ENCODE measurements around the gene MYO1H. TPM values are rescaled to one million over a fixed set of nuclear protein-coding genes. Genes with fewer than 3 reads are reported as not detected.

Gene MYO1H
- total RNA-seq, 1 donor from 2014 or later, result not detected

DNA sequence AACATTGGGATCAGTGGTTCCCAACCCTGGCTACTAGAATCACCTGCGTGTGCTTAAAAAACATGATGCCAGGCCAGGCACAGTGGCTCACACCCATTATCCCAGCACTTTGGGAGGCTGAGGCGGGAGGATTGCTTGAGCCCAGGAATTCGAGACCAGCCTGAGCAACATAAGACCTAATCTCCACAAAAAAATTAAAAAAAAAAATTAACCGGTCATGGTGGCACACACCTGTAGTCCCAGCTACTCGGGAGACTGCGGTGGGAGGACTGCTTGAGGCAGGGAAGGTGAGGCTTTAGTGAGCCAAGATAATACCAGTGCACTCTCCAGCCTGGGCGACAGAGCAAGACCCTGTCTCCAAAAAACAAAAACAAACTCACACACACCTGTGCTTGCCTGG, 127.4 kb downstream of the MYO1H start:
- peaks cover 62% of the 10 kb centered on the region for H4K20me1 ChIP-seq (ENCODE audit: low read depth)
- H3K79me2 ChIP-seq (ENCODE audit: low read depth), result peaks cover 95% of the 10 kb centered on the region
- no peak overlapping the region for H2AFZ ChIP-seq (replicated peaks)
- no peaks in the 10 kb centered on the region for H3K36me3 ChIP-seq
- no peak overlapping the region for H3K4me2 ChIP-seq
- TF ChIP-seq, protein P1, sequence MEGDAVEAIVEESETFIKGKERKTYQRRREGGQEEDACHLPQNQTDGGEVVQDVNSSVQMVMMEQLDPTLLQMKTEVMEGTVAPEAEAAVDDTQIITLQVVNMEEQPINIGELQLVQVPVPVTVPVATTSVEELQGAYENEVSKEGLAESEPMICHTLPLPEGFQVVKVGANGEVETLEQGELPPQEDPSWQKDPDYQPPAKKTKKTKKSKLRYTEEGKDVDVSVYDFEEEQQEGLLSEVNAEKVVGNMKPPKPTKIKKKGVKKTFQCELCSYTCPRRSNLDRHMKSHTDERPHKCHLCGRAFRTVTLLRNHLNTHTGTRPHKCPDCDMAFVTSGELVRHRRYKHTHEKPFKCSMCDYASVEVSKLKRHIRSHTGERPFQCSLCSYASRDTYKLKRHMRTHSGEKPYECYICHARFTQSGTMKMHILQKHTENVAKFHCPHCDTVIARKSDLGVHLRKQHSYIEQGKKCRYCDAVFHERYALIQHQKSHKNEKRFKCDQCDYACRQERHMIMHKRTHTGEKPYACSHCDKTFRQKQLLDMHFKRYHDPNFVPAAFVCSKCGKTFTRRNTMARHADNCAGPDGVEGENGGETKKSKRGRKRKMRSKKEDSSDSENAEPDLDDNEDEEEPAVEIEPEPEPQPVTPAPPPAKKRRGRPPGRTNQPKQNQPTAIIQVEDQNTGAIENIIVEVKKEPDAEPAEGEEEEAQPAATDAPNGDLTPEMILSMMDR (IDR thresholded peaks at IDR 0.05), result no peak
- no peak for TF ChIP-seq EZH2phosphoT487 (IDR thresholded peaks at IDR 0.05)
- H3K4me3 Mint-ChIP-seq, result peak overlapping the region; percentile 95
- H3K27me3 Mint-ChIP-seq (ENCODE audit: insufficient read depth, low read depth), result peaks cover 5% of the 10 kb centered on the region
- H3K27me3 ChIP-seq, result no peaks in the 10 kb centered on the region
- no peak overlapping the region for H3K4me3 ChIP-seq
- DNase-seq (ENCODE audit: low spot score), result no peak
- peaks cover 36% of the 10 kb centered on the region for H3K4me1 Mint-ChIP-seq
- no peaks in the 10 kb centered on the region for H3F3A ChIP-seq (ENCODE audit: low read depth)
- H3K36me3 Mint-ChIP-seq, result peaks cover 2% of the 10 kb centered on the region
- no peaks in the 10 kb centered on the region for H3K9me3 ChIP-seq (ENCODE audit: low read depth)
- no peak overlapping the region for H3K27ac ChIP-seq
- no peak overlapping the region for H3K9ac ChIP-seq
- peaks cover 14% of the 10 kb centered on the region for H3K4me1 ChIP-seq
- H3K9me3 Mint-ChIP-seq, result no peaks in the 10 kb centered on the region
- no peak overlapping the region for H3K27ac Mint-ChIP-seq

DNA sequence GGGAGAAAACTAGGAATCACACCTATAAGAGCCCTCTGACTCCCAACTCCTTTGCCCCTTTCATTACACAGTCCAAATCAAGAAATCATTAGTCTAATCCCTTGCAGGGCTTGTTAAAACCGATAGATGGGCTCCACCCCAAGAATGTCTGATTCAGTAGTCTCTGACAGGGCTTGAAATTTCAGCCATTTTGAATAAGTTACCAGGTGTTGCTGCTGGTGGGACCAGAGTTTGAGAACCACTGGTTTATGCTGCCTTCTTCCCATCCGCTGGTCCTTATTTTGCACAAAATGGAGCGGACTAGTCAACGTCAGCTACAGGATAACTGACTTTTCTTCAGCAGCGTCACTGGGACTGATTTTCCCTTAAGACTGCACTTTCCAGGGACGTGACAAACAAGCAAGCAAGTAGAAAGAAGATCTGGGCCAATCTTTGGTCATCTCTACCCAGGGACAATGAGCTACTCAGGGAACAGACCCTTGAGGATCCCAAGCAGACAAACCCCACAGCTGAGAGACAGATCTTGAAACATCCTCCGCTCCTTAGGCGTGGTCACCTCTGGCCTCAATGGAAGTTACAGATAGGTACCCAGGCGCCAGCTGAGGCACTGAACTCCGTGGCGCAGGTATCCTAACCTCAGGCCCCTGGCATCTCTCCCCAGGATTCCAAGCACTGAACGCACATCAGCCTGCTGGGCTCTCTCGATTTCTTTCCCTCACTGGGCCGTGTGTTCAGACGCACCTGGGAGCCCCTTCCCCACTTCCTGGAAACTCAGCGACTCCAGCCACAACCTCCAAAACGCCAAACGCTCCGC, 128.5 kb downstream of the MYO1H start:
- Histone ChIP-seq H3K27ac (no peak overlapping the region), H3K79me2 (ENCODE audit: low read depth) (peaks cover 86% of the 10 kb centered on the region), H3K4me3 (peak overlapping the region; percentile 95), H3K4me1 (peaks cover 14% of the 10 kb centered on the region), H4K20me1 (ENCODE audit: low read depth) (peaks cover 51% of the 10 kb centered on the region), H3K4me2 (peak overlapping the region; percentile 99), H3F3A (ENCODE audit: low read depth) (no peaks in the 10 kb centered on the region), H3K9me3 (ENCODE audit: low read depth) (no peaks in the 10 kb centered on the region), H3K36me3 (no peaks in the 10 kb centered on the region), H3K9ac (peak overlapping the region; percentile 97), H3K27me3 (no peaks in the 10 kb centered on the region), H2AFZ (replicated peaks) (peak overlapping the region; percentile 100)
- no peak for TF ChIP-seq EZH2phosphoT487 (IDR thresholded peaks at IDR 0.05)
- Mint-ChIP-seq H3K36me3 (no peaks in the 10 kb centered on the region), H3K4me1 (peaks cover 31% of the 10 kb centered on the region), H3K27ac (peak overlapping the region; percentile 100), H3K27me3 (ENCODE audit: insufficient read depth, low read depth) (peaks cover 5% of the 10 kb centered on the region), H3K9me3 (no peaks in the 10 kb centered on the region), H3K4me3 (peak overlapping the region; percentile 95)
- peak; percentile 24 for DNase-seq (ENCODE audit: low spot score)

DNA sequence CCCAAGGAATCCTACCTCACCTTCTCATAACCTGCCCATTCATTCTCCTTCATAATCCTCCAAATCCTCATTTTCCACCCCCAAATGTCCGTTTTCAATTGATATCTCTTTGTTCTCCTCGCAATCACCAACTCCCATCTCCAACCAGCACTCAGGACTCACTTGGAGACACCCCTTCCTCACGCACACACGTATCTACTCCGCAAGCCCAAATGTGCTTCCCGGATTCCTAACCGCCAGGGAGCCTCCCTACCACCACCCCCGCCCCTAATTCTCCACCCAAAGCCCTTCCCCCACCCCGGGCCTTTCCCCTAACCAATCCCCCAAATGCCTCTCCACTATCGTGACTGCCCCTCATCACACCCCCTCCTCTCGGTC, 129.1 kb downstream of the MYO1H start:
- peaks cover 45% of the 10 kb centered on the region for H4K20me1 ChIP-seq (ENCODE audit: low read depth)
- H2AFZ ChIP-seq (replicated peaks), result peak overlapping the region; percentile 100
- Mint-ChIP-seq H3K36me3 (no peaks in the 10 kb centered on the region), H3K27ac (peak overlapping the region; percentile 100), H3K27me3 (ENCODE audit: insufficient read depth, low read depth) (peaks cover 5% of the 10 kb centered on the region), H3K9me3 (no peaks in the 10 kb centered on the region), H3K4me1 (peaks cover 31% of the 10 kb centered on the region), H3K4me3 (peak overlapping the region; percentile 95)
- peaks cover 80% of the 10 kb centered on the region for H3K79me2 ChIP-seq (ENCODE audit: low read depth)
- H3K27me3 ChIP-seq, result no peaks in the 10 kb centered on the region
- no peak for TF ChIP-seq EZH2phosphoT487 (IDR thresholded peaks at IDR 0.05)
- TF ChIP-seq, protein P1 (IDR thresholded peaks at IDR 0.05), result no peak
- TF ChIP-seq EZH2 (IDR thresholded peaks at IDR 0.05), result no peak
- H3K27ac ChIP-seq, result peak overlapping the region; percentile 96
- no peaks in the 10 kb centered on the region for H3K9me3 ChIP-seq (ENCODE audit: low read depth)
- peak overlapping the region; percentile 97 for H3K9ac ChIP-seq
- no peak for DNase-seq (ENCODE audit: low spot score)
- peak overlapping the region; percentile 95 for H3K4me3 ChIP-seq
- peak overlapping the region; percentile 99 for H3K4me2 ChIP-seq
- peaks cover 14% of the 10 kb centered on the region for H3K4me1 ChIP-seq
- H3F3A ChIP-seq (ENCODE audit: low read depth), result no peaks in the 10 kb centered on the region
- H3K36me3 ChIP-seq, result no peaks in the 10 kb centered on the region

All from neural progenitor cell (in vitro differentiated cells).